AG09319 (cell line): ENCODE data around the gene EPHB4.
"Not testable (repeated sequence)": the region's sequence is repeated elsewhere in the genome, so short reads cannot be mapped to it uniquely, and the experiment has no call there.

Experiments used
- DNase-seq: peaks from one replicate; pipeline ENCODE4 v3.0.0-alpha.2; 2010; ENCODE audit warnings: low read depth; ENCODE audit errors: extremely low read depth
- CTCF ChIP-seq: IDR thresholded peaks from 2 replicates; pipeline ENCODE4 v1.5.1; 2011; ENCODE audit warnings: low read depth, mild to moderate bottlenecking, inconsistent platforms, low read length, moderate library complexity

EPHB4 gene

GRCh38 chr7:100779359-100779758, 48.0 kb downstream of the EPHB4 start:
- TF ChIP-seq CTCF = no peak

GRCh38 chr7:100778061-100778621, 49.2 kb downstream of the EPHB4 start:
- no peak for TF ChIP-seq CTCF
- no peak for DNase-seq

More at GRCh38 chr7:100779359-100779758, 48.0 kb downstream of the EPHB4 start:
- no peak for DNase-seq

- no peak for DNase-seq
- no peak for TF ChIP-seq CTCF
Measured at GRCh38 chr7:100773491-100773890, 53.8 kb downstream of the EPHB4 start.

- no peak for DNase-seq
- no peak for TF ChIP-seq CTCF
Measured at GRCh38 chr7:100768784-100769183, 58.5 kb downstream of the EPHB4 start.

GRCh38 chr7:100765250-100765649, 62.1 kb downstream of the EPHB4 start:
- TF ChIP-seq CTCF = no peak
- no peak for DNase-seq

GRCh38 chr7:100764841-100765240, 62.5 kb downstream of the EPHB4 start:
- no peak for TF ChIP-seq CTCF
- DNase-seq = no peak

- no peak for DNase-seq
- no peak for TF ChIP-seq CTCF
Measured at GRCh38 chr7:100763556-100764140, 63.7 kb downstream of the EPHB4 start.

- DNase-seq = not testable (repeated sequence)
Measured at GRCh38 chr7:100762841-100763240, 64.5 kb downstream of the EPHB4 start.
